Loucy (cell line): ENCODE results near the gene RPS4Y2.

Experiments used
- H2AFZ ChIP-seq: fragments of 200-600 bp; sonication (generic); 2 replicates; pipeline ENCODE4 v1.6.0; 2016; ENCODE audit warnings: antibody characterized with exemption, mild to moderate bottlenecking, low read length, moderate library complexity
- H3F3A ChIP-seq: fragments of 200-600 bp; 2 replicates; pipeline ENCODE4 v1.6.0; 2016; ENCODE audit warnings: antibody characterized with exemption, low read depth, mild to moderate bottlenecking
- H3K27me3 ChIP-seq: fragments of 200-600 bp; sonication (generic); 2 replicates; pipeline ENCODE4 v1.6.1; 2014; ENCODE audit warnings: low read length, mild to moderate bottlenecking; ENCODE audit not compliant: insufficient read depth, poor library complexity, severe bottlenecking
- H3K36me3 ChIP-seq: fragments of 200-600 bp; sonication (generic); 2 replicates; pipeline ENCODE4 v1.6.1; 2016; ENCODE audit warnings: low read length; ENCODE audit not compliant: insufficient read depth
- H3K4me1 ChIP-seq: fragments of 200-600 bp; sonication (generic); 2 replicates; pipeline ENCODE4 v1.5.1; 2014; ENCODE audit warnings: low read length, mild to moderate bottlenecking; ENCODE audit not compliant: insufficient read depth, poor library complexity, severe bottlenecking
- H3K4me2 ChIP-seq: fragments of 200-600 bp; sonication (generic); 2 replicates; pipeline ENCODE4 v1.6.0; 2014; ENCODE audit warnings: antibody characterized with exemption, low read length, low read depth, mild to moderate bottlenecking; ENCODE audit not compliant: poor library complexity, severe bottlenecking
- H3K4me3 ChIP-seq: fragments of 200-600 bp; sonication (generic); 2 replicates; pipeline ENCODE4 v1.5.1; 2014; ENCODE audit warnings: low read length, mild to moderate bottlenecking, mixed read lengths; ENCODE audit not compliant: poor library complexity, severe bottlenecking
- H3K79me2 ChIP-seq: fragments of 200-600 bp; sonication (generic); 2 replicates; pipeline ENCODE4 v1.6.1; 2014; ENCODE audit warnings: low read length; ENCODE audit not compliant: insufficient read depth
- H3K9ac ChIP-seq: fragments of 200-600 bp; sonication (generic); 2 replicates; pipeline ENCODE4 v1.6.0; 2014; ENCODE audit warnings: mild to moderate bottlenecking, low read depth, low read length, moderate library complexity; ENCODE audit not compliant: poor library complexity, severe bottlenecking
- H3K9me2 ChIP-seq: fragments of 200-600 bp; sonication (generic); replicated peaks from 2 replicates; pipeline ENCODE4 v1.6.1; 2016; ENCODE audit warnings: low read depth, low read length, mixed read lengths
- H3K9me3 ChIP-seq: fragments of 200-600 bp; sonication (generic); 2 replicates; pipeline ENCODE4 v1.6.1; 2014; ENCODE audit warnings: mild to moderate bottlenecking, antibody characterized with exemption, low read length, low read depth; ENCODE audit not compliant: insufficient read depth
- H4K20me1 ChIP-seq: fragments of 200-600 bp; sonication (generic); 2 replicates; pipeline ENCODE4 v1.6.0; 2014; ENCODE audit warnings: antibody characterized with exemption, low read length, mild to moderate bottlenecking; ENCODE audit not compliant: insufficient read depth, poor library complexity, severe bottlenecking
- CTCF ChIP-seq: fragments of 200-600 bp; sonication (generic); conservative IDR thresholded peaks from 2 replicates; pipeline ENCODE4 v1.5.1; 2014; ENCODE audit warnings: mild to moderate bottlenecking, antibody characterized with exemption, low read length
- EZH2phosphoT487 ChIP-seq: fragments of 200-600 bp; IDR thresholded peaks from 2 replicates; pipeline ENCODE4 v1.6.1; 2018; ENCODE audit warnings: antibody characterized with exemption, mild to moderate bottlenecking, moderate library complexity, borderline replicate concordance

RPS4Y2 gene

DNA sequence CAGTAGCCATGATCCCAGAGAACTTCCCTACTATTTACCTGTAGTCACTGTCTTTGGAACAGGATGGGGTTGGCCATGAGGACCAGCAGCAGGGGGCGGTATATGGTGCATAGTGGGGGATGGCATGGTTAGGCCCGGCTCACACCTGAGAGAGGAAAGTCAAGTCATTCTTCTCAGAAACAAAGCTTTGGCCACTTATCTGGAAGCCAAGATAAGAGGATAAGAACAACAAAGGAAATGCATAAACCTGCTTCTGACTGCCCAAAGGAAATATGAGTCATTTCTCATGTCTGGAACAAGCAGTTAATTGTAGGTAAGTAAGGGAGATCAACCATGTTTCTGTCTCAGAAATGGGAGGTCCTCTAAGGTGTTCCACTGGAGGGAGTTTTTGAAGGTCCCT, 10.8 kb upstream of the RPS4Y2 start:
- H3K9me3 ChIP-seq, result no peaks in the 10 kb centered on the region
- no peak overlapping the region for H3K4me3 ChIP-seq
- no peaks in the 10 kb centered on the region for H3K27me3 ChIP-seq
- no peak for TF ChIP-seq CTCF
- TF ChIP-seq EZH2phosphoT487, result no peak
- no peaks in the 10 kb centered on the region for H3F3A ChIP-seq
- H4K20me1 ChIP-seq, result no peaks in the 10 kb centered on the region
- no peaks in the 10 kb centered on the region for H3K4me1 ChIP-seq
- no peak overlapping the region for H3K9ac ChIP-seq
- no peaks in the 10 kb centered on the region for H3K9me2 ChIP-seq
- H2AFZ ChIP-seq, result no peak overlapping the region
- H3K79me2 ChIP-seq, result no peaks in the 10 kb centered on the region
- no peak overlapping the region for H3K4me2 ChIP-seq
- H3K36me3 ChIP-seq, result no peaks in the 10 kb centered on the region

DNA sequence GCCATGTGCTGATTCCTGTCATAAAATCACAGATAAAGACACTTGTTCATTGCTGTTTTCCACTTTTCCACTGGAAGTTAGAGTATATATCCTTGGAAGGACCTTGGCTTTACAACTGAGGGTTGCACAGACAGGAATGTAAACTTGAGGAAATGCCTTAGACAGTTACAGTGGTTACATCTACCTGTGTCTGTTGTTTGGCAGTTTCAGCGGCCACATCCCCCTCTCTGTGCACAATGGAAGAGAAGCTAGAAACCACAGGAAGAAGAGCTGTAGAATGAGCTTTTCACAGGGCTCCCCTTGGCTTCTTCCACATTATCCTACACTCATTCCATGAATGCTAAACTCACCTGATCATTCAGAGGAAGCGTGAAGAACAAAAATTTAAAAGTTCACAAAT, 9.0 kb upstream of the RPS4Y2 start:
- Histone ChIP-seq H4K20me1 (no peaks in the 10 kb centered on the region), H3K9ac (no peak overlapping the region), H2AFZ (no peak overlapping the region), H3K4me3 (no peak overlapping the region), H3K9me3 (no peaks in the 10 kb centered on the region), H3K79me2 (no peaks in the 10 kb centered on the region), H3K9me2 (no peaks in the 10 kb centered on the region), H3K36me3 (no peaks in the 10 kb centered on the region), H3K4me1 (no peaks in the 10 kb centered on the region), H3K4me2 (no peak overlapping the region), H3F3A (no peaks in the 10 kb centered on the region), H3K27me3 (no peaks in the 10 kb centered on the region)
- TF ChIP-seq CTCF (no peak), EZH2phosphoT487 (no peak)

GRCh38 chrY:20763869-20764268, 8.0 kb downstream of the RPS4Y2 start:
- Histone ChIP-seq H3K4me3 (no peak overlapping the region), H3K79me2 (no peaks in the 10 kb centered on the region), H3F3A (no peaks in the 10 kb centered on the region), H3K36me3 (no peaks in the 10 kb centered on the region), H2AFZ (no peak overlapping the region), H3K9me2 (no peaks in the 10 kb centered on the region), H3K27me3 (no peaks in the 10 kb centered on the region), H3K4me1 (no peaks in the 10 kb centered on the region), H3K9me3 (no peaks in the 10 kb centered on the region), H4K20me1 (no peaks in the 10 kb centered on the region), H3K9ac (no peak overlapping the region), H3K4me2 (no peak overlapping the region)
- TF ChIP-seq EZH2phosphoT487 (no peak), CTCF (no peak)
